ENCODE measurements around the gene PSMG4. TPM values are rescaled to one million over a fixed set of nuclear protein-coding genes. Genes with fewer than 3 reads are reported as not detected.

Gene PSMG4
- total RNA-seq, 1 donor from 2014 or later, result 16.9 TPM

- no peaks in the 10 kb centered on the region for H3K9me3 ChIP-seq
- H3K36me3 ChIP-seq, result peaks cover 8% of the 10 kb centered on the region
- no peak for TF ChIP-seq CTCF (IDR thresholded peaks at IDR 0.05)
- H3K27me3 ChIP-seq, result no peaks in the 10 kb centered on the region
- DNase-seq (no peak), ATAC-seq (no peak)
- H3K4me1 ChIP-seq, result no peaks in the 10 kb centered on the region
- H3K27ac ChIP-seq, result no peak overlapping the region
- intact Hi-C loops (cut with DNase I), result no loop called here
- no peak overlapping the region for H3K4me3 ChIP-seq
These were observed 29.4 kb downstream of the PSMG4 start for GRCh38 chr6:3287976-3288707.

DNA sequence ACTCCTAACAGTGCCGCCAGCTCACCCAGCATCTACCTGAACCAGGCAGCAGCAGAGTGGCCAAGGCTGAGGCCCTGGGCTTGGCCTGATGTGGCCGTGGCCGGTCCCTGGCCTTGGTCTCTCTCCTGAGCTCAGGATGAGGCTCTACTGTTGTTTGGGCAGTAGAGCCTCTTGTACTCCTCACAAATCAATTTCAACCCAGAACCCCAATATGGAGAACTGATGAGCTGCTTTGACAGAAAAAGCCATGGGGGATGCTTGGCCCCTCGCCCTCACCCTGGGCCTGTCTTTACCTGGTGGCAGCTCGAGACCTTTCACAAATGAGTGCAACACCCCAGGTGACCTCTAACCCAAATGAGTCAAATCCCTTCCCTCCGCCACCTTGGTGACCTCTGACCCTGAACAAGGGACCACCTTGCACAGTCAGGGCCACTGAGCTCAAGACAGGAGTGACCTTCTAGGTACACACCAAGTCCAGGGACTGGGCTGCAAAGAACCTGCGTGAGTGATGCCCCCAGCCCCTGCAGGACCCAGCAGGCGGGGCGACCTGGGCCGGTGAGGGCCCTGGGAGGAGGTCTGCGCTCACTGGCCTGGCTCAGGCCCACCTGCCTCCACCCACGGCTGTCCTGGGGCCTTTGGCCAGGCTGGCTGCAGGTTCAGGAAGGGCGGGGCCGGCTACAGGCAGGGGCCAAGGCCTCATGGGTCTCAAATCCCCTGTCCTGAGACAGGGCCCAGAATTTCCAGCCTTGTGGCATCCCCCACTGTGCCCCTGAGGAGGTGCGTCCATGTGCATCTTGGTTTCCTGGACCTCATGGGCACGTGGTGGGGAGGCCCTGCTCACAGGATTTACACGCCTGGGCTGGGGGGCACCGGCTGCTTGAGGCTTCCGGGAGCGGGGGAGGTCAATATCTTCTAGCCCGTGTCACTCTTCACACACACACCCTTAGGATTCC is 30.2 kb downstream of the PSMG4 start:
- Histone ChIP-seq H3K9me3 (no peaks in the 10 kb centered on the region), H3K4me3 (no peak overlapping the region), H3K27me3 (no peaks in the 10 kb centered on the region), H3K36me3 (peaks cover 2% of the 10 kb centered on the region), H3K4me1 (no peaks in the 10 kb centered on the region), H3K27ac (no peak overlapping the region)
- ATAC-seq, result no peak
- no peak for DNase-seq
- TF ChIP-seq CTCF (IDR thresholded peaks at IDR 0.05), result no peak
- intact Hi-C loops (cut with DNase I), result no loop called here

- Histone ChIP-seq H3K4me3 (no peak overlapping the region), H3K36me3 (no peaks in the 10 kb centered on the region), H3K9me3 (no peaks in the 10 kb centered on the region), H3K27ac (no peak overlapping the region), H3K4me1 (no peaks in the 10 kb centered on the region), H3K27me3 (no peaks in the 10 kb centered on the region)
- no peak for TF ChIP-seq CTCF (IDR thresholded peaks at IDR 0.05)
- intact Hi-C loops (cut with DNase I), result no loop called here
- no peak for ATAC-seq
- no peak for DNase-seq
These were observed 30.9 kb downstream of the PSMG4 start for GRCh38 chr6:3289664-3290055.

- no peak for ATAC-seq
- no peak overlapping the region for H3K27ac ChIP-seq
- no peak overlapping the region for H3K4me3 ChIP-seq
- no peaks in the 10 kb centered on the region for H3K36me3 ChIP-seq
- no peak for TF ChIP-seq CTCF (IDR thresholded peaks at IDR 0.05)
- DNase-seq, result no peak
- H3K27me3 ChIP-seq, result no peaks in the 10 kb centered on the region
- H3K9me3 ChIP-seq, result no peaks in the 10 kb centered on the region
- intact Hi-C loops (cut with DNase I), result no loop called here
- H3K4me1 ChIP-seq, result no peaks in the 10 kb centered on the region
These were observed 31.6 kb downstream of the PSMG4 start for GRCh38 chr6:3290149-3290930.

- ATAC-seq (no peak), DNase-seq (no peak)
- Histone ChIP-seq H3K36me3 (no peaks in the 10 kb centered on the region), H3K27ac (no peak overlapping the region), H3K27me3 (no peaks in the 10 kb centered on the region), H3K4me3 (no peak overlapping the region), H3K9me3 (no peaks in the 10 kb centered on the region), H3K4me1 (no peaks in the 10 kb centered on the region)
- no peak for TF ChIP-seq CTCF (IDR thresholded peaks at IDR 0.05)
- intact Hi-C loops (cut with DNase I), result no loop called here
These were observed 32.1 kb downstream of the PSMG4 start for GRCh38 chr6:3290931-3291211.
